ENCODE data around the gene PASK.

The PASK gene

DNA sequence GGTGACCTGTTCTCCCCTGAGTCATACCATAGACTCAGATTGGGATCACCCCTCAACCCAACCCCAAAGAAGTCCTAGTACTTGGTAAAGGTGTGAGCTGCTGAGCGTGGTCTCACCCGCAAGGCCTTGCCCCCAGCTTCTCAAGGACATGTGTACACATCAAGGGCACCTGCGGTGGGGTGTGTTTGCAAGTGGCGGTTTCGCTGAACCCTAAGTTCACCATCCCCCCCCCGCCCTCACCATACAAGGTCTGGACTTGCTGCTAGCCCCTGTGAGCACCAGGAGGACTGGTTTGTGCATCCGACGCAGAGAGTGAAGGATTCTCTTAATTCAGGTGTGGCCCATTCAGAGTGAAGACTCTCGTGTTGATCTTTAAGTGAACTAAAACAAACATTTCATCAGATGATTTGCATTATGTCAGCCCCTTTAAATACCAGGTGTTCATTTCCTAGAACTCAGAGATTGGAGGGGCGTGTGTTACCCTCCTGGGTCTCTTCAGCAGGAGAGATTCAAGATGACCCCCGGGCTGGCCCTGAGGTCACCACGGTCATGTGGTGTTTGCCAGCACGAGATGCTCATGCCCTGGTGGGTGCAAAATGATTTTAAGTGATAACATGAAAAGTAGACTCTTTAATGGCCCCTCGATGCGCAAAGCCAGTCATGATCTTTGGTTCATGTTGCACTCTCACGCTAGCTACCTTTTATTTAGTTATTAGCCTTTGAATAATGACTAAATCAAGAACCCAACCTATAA is 75.0 kb downstream of the PASK start:
- DNase-seq, result no peak

- no peak for DNase-seq
Observed at GRCh38 chr2:241073166-241074064, 75.9 kb downstream of the PASK start.

DNA sequence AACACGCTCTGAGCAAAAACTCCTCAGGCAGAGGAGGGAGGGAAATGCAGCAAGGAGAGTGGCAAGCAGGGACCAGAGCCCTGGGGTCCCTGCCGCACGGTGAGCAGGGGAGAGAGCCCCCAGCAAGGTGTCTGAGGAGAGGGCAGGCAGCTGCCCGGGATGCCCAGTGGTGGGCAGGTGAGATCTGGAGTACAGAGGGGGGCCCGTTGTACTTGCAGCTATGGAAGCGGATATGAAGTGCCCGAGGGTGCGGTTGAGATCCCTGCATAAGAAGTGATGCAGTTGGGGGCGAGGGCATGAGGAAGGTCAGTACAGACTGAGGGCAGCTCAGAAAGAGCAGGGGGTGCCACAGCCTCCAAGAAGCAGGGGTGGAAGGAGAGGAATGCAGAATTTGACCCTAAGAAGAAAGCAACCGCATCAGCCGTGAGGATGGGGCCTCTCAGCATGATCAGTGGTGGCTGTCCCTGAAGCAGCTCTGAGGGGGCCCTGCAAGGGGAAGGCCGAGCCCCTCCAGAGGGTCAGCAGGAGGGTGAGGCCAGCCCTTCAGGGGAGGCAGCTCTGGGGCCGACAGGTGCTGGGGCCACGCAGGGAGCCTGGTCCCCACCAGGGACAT is 76.6 kb downstream of the PASK start:
- no peak for DNase-seq

GRCh38 chr2:241072151-241072550 is 77.1 kb downstream of the PASK start:
- DNase-seq, result no peak

DNA sequence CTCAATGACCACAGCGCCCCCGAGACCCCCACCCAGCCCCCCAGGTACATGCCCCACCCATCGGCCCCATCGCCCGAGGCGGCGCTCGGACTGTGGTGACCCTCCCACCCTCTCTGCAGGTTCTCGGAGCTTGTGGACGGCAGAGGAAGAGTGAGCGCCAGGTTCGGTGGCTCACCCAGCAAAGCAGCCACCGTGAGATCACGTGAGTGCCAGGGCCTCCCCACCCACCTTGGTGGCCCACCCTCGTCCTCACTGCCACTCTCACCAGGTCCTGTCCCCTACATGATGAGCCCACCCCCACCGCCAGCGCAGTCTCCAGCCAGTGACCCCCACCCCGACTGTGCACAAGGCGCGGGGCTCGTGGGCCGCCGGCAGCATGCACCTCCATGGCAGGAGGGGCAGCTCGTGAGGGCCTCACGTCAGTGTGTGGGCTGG is 77.6 kb downstream of the PASK start:
- no peak for DNase-seq

GRCh38 chr2:241070811-241071676 is 78.2 kb downstream of the PASK start:
- DNase-seq, result no peak

- DNase-seq, result no peak
Observed at GRCh38 chr2:241070361-241070760, 78.9 kb downstream of the PASK start.

DNA sequence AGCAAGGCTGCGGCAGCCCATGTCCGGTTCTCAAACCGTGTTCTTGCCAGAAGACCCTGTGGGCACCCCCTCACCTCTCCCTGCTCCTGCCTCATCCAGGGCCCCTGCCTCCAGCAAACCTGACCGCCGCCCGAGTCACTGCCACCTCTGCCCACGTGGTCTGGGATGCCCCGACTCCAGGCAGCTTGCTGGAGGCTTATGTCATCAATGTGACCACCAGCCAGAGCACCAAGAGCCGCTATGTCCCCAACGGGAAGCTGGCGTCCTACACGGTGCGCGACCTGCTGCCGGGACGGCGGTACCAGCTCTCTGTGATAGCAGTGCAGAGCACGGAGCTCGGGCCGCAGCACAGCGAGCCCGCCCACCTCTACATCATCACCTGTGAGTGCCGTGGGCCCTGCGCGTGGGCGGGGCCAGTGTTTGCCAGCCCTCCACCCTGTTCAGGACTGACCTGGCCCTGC is 79.4 kb downstream of the PASK start:
- DNase-seq, result no peak

DNA sequence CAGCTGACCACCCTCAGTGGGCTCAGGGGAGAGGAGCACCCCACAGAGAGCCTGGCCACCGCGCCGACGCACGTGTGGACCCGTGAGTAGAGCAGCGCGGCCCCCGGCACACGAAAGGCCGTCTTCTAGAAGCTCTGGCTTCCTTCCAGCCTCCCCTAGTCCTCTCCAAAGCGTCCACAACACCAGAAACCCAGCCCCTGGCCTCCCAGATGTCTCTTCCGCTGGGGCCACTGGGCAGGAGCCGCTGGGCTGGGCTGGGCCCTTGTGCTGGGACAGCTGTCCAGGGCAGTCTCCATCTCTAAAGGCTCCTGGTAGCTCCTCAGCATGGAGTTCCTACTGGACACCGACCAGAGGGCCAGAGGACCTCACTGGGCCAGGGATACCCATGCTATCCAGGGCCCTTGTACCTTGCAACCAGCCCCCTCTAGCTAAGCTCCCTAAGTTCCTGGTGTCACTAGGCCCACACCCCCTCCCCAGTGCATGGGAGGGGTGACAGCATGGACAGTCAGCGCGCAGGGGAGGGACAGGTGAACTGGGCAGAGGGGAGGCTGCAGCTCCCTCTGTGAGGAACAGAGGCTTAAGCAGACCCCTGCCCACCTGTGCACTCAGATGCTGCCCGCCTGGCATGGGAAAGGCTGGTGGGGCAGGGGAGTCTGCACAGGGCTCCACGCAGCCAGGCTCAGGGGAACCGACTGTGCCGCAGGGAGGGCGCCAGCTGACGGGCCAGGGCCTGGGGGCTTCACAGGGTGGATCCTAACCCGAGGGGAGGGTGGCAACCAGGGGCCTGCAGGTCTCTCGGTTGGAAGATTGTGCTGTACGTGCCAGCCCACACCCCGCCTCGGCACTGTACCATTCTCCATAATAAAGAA is 80.1 kb downstream of the PASK start:
- no peak for DNase-seq

DNA sequence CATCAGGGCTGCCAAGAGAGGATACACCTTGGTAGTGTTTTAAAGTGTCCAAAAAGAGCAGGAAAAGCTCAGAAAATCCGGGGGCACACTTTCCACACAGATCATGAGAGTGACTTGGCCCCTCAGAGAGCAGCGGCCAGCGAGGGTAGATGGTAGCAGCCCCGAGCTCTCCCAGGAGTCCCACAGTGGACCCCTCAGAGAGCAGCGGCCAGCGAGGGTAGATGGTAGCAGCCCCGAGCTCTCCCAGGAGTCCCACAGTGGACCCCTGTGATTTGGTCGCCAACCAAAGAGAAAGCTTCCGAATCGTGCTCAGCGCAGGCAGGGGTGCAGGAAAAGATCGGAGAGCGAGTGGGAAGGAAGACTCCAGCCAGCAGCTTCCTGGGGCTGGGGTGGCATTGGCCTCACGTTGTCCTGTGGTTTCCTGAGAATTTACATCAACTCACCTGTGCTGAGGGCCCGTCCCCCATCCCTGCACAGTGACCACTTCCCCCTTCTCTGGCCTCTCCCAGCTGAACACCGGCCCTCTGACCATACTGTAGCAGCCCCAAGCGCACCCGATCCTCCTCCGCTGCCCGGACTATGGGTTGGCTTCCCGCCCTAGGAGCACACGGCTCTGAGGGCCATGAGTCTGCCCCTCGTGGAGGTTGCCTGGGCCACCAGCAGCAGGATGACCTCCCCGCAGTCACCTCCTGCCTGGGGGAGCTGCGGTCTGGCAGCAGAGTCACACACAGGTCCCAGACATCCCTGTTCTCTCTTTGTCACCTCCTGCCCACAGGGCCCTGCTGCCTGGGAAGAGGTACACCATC is 80.9 kb downstream of the PASK start:
- no peak for DNase-seq

GRCh38 chr2:241067501-241068135 is 81.7 kb downstream of the PASK start:
- DNase-seq, result no peak

DNA sequence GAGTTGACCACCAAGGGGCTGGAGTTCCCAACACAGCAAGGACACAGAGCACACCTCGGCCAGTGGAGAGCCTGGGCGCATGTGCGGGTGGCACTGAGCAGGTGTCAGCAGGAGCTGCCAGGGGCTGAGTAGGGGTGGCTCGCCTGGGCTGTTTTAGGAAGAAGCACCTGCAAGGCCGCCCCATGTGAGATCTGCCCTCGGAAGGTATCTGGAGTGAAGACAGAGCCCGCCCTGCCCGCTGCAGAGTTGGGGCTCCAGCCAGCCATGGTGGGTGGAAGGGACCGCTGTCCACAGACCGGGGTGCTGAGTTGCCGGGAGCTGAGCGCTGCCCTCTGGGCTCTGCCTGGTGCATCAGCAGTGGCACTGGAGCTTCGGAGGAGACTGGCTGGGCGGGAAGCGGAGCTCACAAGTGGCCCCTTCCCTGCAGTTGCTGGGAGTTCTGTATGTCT is 82.4 kb downstream of the PASK start:
- DNase-seq, result no peak

- no peak for DNase-seq
Observed at GRCh38 chr2:241066171-241066892, 82.9 kb downstream of the PASK start.

GRCh38 chr2:241065355-241065803 is 83.9 kb downstream of the PASK start:
- DNase-seq, result no peak

- no peak for DNase-seq
Observed at GRCh38 chr2:241064802-241065354, 84.4 kb downstream of the PASK start.

GRCh38 chr2:241064008-241064801 is 85.1 kb downstream of the PASK start:
- DNase-seq, result peak; percentile 24 to 72 (median 63)

DNA sequence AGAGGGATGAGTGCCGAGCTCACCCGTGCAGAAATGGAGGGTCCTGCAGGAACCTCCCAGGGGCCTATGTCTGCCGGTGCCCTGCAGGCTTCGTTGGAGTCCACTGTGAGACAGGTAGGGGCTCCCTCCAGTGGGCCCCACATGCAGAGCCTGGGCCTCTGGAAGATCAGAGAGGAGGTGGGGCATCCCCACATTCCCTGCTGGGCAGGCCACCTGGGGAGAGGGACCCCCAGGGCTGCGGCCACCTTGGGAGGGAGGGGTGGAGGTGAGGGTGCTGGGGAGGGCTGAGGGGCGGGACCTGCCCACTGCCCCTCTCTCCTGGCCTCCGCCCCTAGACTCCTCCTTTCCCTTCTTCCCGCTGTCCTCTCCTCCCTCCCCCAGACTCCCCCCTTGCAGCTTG is 85.7 kb downstream of the PASK start:
- peak in 2 of 3 experiments; percentile 63 to 72 for DNase-seq

DNA sequence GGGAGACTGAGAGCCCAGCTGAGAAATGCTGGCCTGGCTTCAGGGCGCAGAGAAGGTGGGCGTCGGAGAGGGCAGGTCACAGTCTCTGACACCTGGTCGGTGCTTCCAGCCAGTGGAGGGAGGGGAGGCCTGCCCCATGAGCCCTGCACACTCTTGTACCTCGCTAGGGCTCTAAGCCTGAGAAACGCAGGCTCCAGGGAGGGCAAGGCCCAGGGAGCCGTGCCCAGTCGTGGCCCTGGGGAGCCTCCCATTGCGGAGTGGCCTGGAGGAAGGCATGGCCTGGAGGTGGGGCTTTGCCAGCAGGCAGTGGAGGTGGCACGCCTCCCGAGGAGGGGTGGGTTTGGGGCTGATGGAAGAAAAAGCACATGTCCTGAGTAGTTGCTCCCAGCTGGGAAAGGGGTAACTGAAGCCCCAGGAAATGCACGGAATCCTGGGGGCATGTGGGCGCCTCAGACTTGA is 86.2 kb downstream of the PASK start:
- peak in 1 of 3 experiments; percentile 31 for DNase-seq

Data from NCI-H1417 (cell line).